Activated naive CD8-positive, alpha-beta T cell treated with anti-CD3 and anti-CD28 coated beads for 36 hours (primary cell): ENCODE measurements around the gene SOBP. TPM values are rescaled to one million over a fixed set of nuclear protein-coding genes. Genes with fewer than 3 reads are reported as not detected.

Experiments
- DNase-seq: peaks from one replicate; pipeline ENCODE4 v3.0.0; 2021
- H3K27ac Mint-ChIP-seq: one replicate; pipeline ENCODE4 v1.8.0; 2022; ENCODE audit warnings: mild to moderate bottlenecking, moderate library complexity, mixed read lengths
- H3K27me3 Mint-ChIP-seq: one replicate; pipeline ENCODE4 v1.8.0; 2022; ENCODE audit warnings: mild to moderate bottlenecking, mixed read lengths
- H3K36me3 Mint-ChIP-seq: one replicate; pipeline ENCODE4 v1.8.0; 2021; ENCODE audit warnings: mild to moderate bottlenecking, mixed read lengths
- H3K4me1 Mint-ChIP-seq: one replicate; pipeline ENCODE4 v1.8.0; 2021; ENCODE audit warnings: mixed read lengths
- H3K4me3 Mint-ChIP-seq: one replicate; pipeline ENCODE4 v1.8.0; 2022; ENCODE audit warnings: mild to moderate bottlenecking, moderate library complexity, mixed read lengths
- H3K9me3 Mint-ChIP-seq: one replicate; pipeline ENCODE4 v1.8.0; 2022; ENCODE audit warnings: mixed read lengths
- total RNA-seq, 2 experiments: library from RNA; stranded (reverse); gene quantifications; one replicate each; pipeline ENCODE4 v1.2.3, GENCODE V29; 2021

SOBP gene
- total RNA-seq, 2 experiments from 2014 or later, result 0.70 to 2.1 TPM

GRCh38 chr6:107646176-107646575 is 156.3 kb downstream of the SOBP start:
- H3K9me3 Mint-ChIP-seq, result no peaks in the 10 kb centered on the region
- peaks cover 2% of the 10 kb centered on the region for H3K4me1 Mint-ChIP-seq
- H3K27me3 Mint-ChIP-seq, result no peaks in the 10 kb centered on the region
- no peak overlapping the region for H3K4me3 Mint-ChIP-seq
- H3K27ac Mint-ChIP-seq, result no peak overlapping the region
- H3K36me3 Mint-ChIP-seq, result no peaks in the 10 kb centered on the region
- DNase-seq, result no peak

GRCh38 chr6:107646776-107647438 is 157.0 kb downstream of the SOBP start:
- Mint-ChIP-seq H3K36me3 (no peaks in the 10 kb centered on the region), H3K27me3 (no peaks in the 10 kb centered on the region), H3K27ac (no peak overlapping the region)

GRCh38 chr6:107647439-107647948 is 157.6 kb downstream of the SOBP start:
- H3K27ac Mint-ChIP-seq, result no peak overlapping the region
- peaks cover 2% of the 10 kb centered on the region for H3K9me3 Mint-ChIP-seq
- H3K36me3 Mint-ChIP-seq, result no peaks in the 10 kb centered on the region
- no peak overlapping the region for H3K4me3 Mint-ChIP-seq
- peaks cover 4% of the 10 kb centered on the region for H3K4me1 Mint-ChIP-seq
- no peak for DNase-seq
- no peaks in the 10 kb centered on the region for H3K27me3 Mint-ChIP-seq

More at GRCh38 chr6:107646776-107647438, 157.0 kb downstream of the SOBP start:
- DNase-seq, result no peak
- H3K9me3 Mint-ChIP-seq, result no peaks in the 10 kb centered on the region
- H3K4me1 Mint-ChIP-seq, result peaks cover 4% of the 10 kb centered on the region
- no peak overlapping the region for H3K4me3 Mint-ChIP-seq

- H3K4me3 Mint-ChIP-seq, result no peak overlapping the region
- no peaks in the 10 kb centered on the region for H3K27me3 Mint-ChIP-seq
- H3K4me1 Mint-ChIP-seq, result peaks cover 4% of the 10 kb centered on the region
- H3K9me3 Mint-ChIP-seq, result peaks cover 2% of the 10 kb centered on the region
- H3K27ac Mint-ChIP-seq, result no peak overlapping the region
- H3K36me3 Mint-ChIP-seq, result no peaks in the 10 kb centered on the region
- DNase-seq, result no peak
These were observed 159.1 kb downstream of the SOBP start for GRCh38 chr6:107648983-107649382.

- Mint-ChIP-seq H3K36me3 (no peaks in the 10 kb centered on the region), H3K9me3 (peaks cover 2% of the 10 kb centered on the region)
These were observed 162.7 kb downstream of the SOBP start for GRCh38 chr6:107652526-107653182.

GRCh38 chr6:107653183-107653580 is 163.3 kb downstream of the SOBP start:
- H3K27ac Mint-ChIP-seq, result no peak overlapping the region
- DNase-seq, result no peak
- H3K9me3 Mint-ChIP-seq, result peaks cover 2% of the 10 kb centered on the region
- no peaks in the 10 kb centered on the region for H3K27me3 Mint-ChIP-seq
- no peak overlapping the region for H3K4me3 Mint-ChIP-seq
- peaks cover 27% of the 10 kb centered on the region for H3K4me1 Mint-ChIP-seq
- no peaks in the 10 kb centered on the region for H3K36me3 Mint-ChIP-seq

More at GRCh38 chr6:107652526-107653182, 162.7 kb downstream of the SOBP start:
- no peak overlapping the region for H3K27ac Mint-ChIP-seq
- peaks cover 22% of the 10 kb centered on the region for H3K4me1 Mint-ChIP-seq
- H3K4me3 Mint-ChIP-seq, result no peak overlapping the region
- no peaks in the 10 kb centered on the region for H3K27me3 Mint-ChIP-seq
- no peak for DNase-seq

- Mint-ChIP-seq H3K4me1 (peaks cover 35% of the 10 kb centered on the region), H3K27ac (no peak overlapping the region), H3K4me3 (no peak overlapping the region), H3K9me3 (peaks cover 2% of the 10 kb centered on the region), H3K36me3 (no peaks in the 10 kb centered on the region), H3K27me3 (no peaks in the 10 kb centered on the region)
- DNase-seq, result no peak
These were observed 164.0 kb downstream of the SOBP start for GRCh38 chr6:107653861-107654394.

GRCh38 chr6:107654764-107655163 is 164.8 kb downstream of the SOBP start:
- H3K9me3 Mint-ChIP-seq, result peaks cover 2% of the 10 kb centered on the region
- H3K4me3 Mint-ChIP-seq, result no peak overlapping the region
- no peaks in the 10 kb centered on the region for H3K27me3 Mint-ChIP-seq
- H3K4me1 Mint-ChIP-seq, result peaks cover 39% of the 10 kb centered on the region
- H3K36me3 Mint-ChIP-seq, result no peaks in the 10 kb centered on the region
- H3K27ac Mint-ChIP-seq, result no peak overlapping the region
- no peak for DNase-seq

- Mint-ChIP-seq H3K4me1 (peaks cover 40% of the 10 kb centered on the region), H3K9me3 (peaks cover 2% of the 10 kb centered on the region), H3K27me3 (no peaks in the 10 kb centered on the region), H3K36me3 (no peaks in the 10 kb centered on the region), H3K4me3 (no peak overlapping the region), H3K27ac (no peak overlapping the region)
- DNase-seq, result no peak
These were observed 165.3 kb downstream of the SOBP start for GRCh38 chr6:107655245-107655644.

GRCh38 chr6:107655864-107656263 is 165.9 kb downstream of the SOBP start:
- H3K27ac Mint-ChIP-seq, result no peak overlapping the region
- DNase-seq, result no peak
- no peaks in the 10 kb centered on the region for H3K36me3 Mint-ChIP-seq
- peaks cover 42% of the 10 kb centered on the region for H3K4me1 Mint-ChIP-seq
- no peaks in the 10 kb centered on the region for H3K27me3 Mint-ChIP-seq
- H3K4me3 Mint-ChIP-seq, result no peak overlapping the region
- peaks cover 2% of the 10 kb centered on the region for H3K9me3 Mint-ChIP-seq

GRCh38 chr6:107656401-107656800 is 166.5 kb downstream of the SOBP start:
- H3K27ac Mint-ChIP-seq, result peak overlapping the region; percentile 83
- peaks cover 39% of the 10 kb centered on the region for H3K4me1 Mint-ChIP-seq
- no peaks in the 10 kb centered on the region for H3K36me3 Mint-ChIP-seq
- no peaks in the 10 kb centered on the region for H3K27me3 Mint-ChIP-seq
- no peak for DNase-seq
- H3K4me3 Mint-ChIP-seq, result no peak overlapping the region
- H3K9me3 Mint-ChIP-seq, result peaks cover 2% of the 10 kb centered on the region

GRCh38 chr6:107656883-107657282 is 167.0 kb downstream of the SOBP start:
- DNase-seq, result no peak

GRCh38 chr6:107657373-107657754 is 167.4 kb downstream of the SOBP start:
- Mint-ChIP-seq H3K27me3 (no peaks in the 10 kb centered on the region), H3K4me1 (peaks cover 44% of the 10 kb centered on the region), H3K4me3 (peak overlapping the region; percentile 56), H3K36me3 (no peaks in the 10 kb centered on the region), H3K27ac (peak overlapping the region; percentile 83), H3K9me3 (no peaks in the 10 kb centered on the region)
- no peak for DNase-seq

More at GRCh38 chr6:107656883-107657282, 167.0 kb downstream of the SOBP start:
- Mint-ChIP-seq H3K36me3 (no peaks in the 10 kb centered on the region), H3K9me3 (peaks cover 2% of the 10 kb centered on the region), H3K27me3 (no peaks in the 10 kb centered on the region), H3K4me1 (peaks cover 44% of the 10 kb centered on the region), H3K4me3 (no peak overlapping the region), H3K27ac (peak overlapping the region; percentile 83)

- Mint-ChIP-seq H3K36me3 (no peaks in the 10 kb centered on the region), H3K27ac (peak overlapping the region; percentile 83), H3K4me1 (peaks cover 44% of the 10 kb centered on the region), H3K4me3 (peak overlapping the region; percentile 56), H3K27me3 (no peaks in the 10 kb centered on the region), H3K9me3 (no peaks in the 10 kb centered on the region)
- peak; percentile 79 for DNase-seq
These were observed 168.0 kb downstream of the SOBP start for GRCh38 chr6:107657755-107658461.
